TTC549 (cell line): Measurements from ENCODE around the gene DOCK9.
"Not testable (repeated sequence)": the region's sequence is repeated elsewhere in the genome, so short reads cannot be mapped to it uniquely, and the experiment has no call there.

ENCODE experiments used
- FAIRE-seq: peaks from 2 replicates; lab custom pipeline; 2012; peaks lifted over from hg19 to GRCh38; lab: Jason Lieb, UNC

The DOCK9 gene

GRCh38 chr13:98917116-98917515 is 60.7 kb downstream of the DOCK9 start:
- no peak for FAIRE-seq

- FAIRE-seq: no peak
These were observed 61.5 kb downstream of the DOCK9 start for GRCh38 chr13:98916403-98916802.

GRCh38 chr13:98915981-98916380 is 61.9 kb downstream of the DOCK9 start:
- no peak for FAIRE-seq

GRCh38 chr13:98915563-98915962 is 62.3 kb downstream of the DOCK9 start:
- no peak for FAIRE-seq

- no peak for FAIRE-seq
These were observed 64.1 kb downstream of the DOCK9 start for GRCh38 chr13:98913741-98914140.

GRCh38 chr13:98912846-98913245 is 65.0 kb downstream of the DOCK9 start:
- no peak for FAIRE-seq

GRCh38 chr13:98910501-98910951 is 67.3 kb downstream of the DOCK9 start:
- no peak for FAIRE-seq

GRCh38 chr13:98909016-98909415 is 68.8 kb downstream of the DOCK9 start:
- no peak for FAIRE-seq

- no peak for FAIRE-seq
These were observed 70.9 kb downstream of the DOCK9 start for GRCh38 chr13:98906746-98907502.

- FAIRE-seq: no peak
These were observed 72.7 kb downstream of the DOCK9 start for GRCh38 chr13:98905199-98905598.

GRCh38 chr13:98900442-98900841 is 77.4 kb downstream of the DOCK9 start:
- no peak for FAIRE-seq

- FAIRE-seq: no peak
These were observed 80.2 kb downstream of the DOCK9 start for GRCh38 chr13:98897706-98898105.

GRCh38 chr13:98896868-98897144 is 81.1 kb downstream of the DOCK9 start:
- no peak for FAIRE-seq

- FAIRE-seq: no peak
These were observed 81.6 kb downstream of the DOCK9 start for GRCh38 chr13:98896083-98896867.

- not testable (repeated sequence) for FAIRE-seq
These were observed 83.0 kb downstream of the DOCK9 start for GRCh38 chr13:98894814-98895213.

GRCh38 chr13:98893371-98893770 is 84.5 kb downstream of the DOCK9 start:
- FAIRE-seq: no peak

GRCh38 chr13:98892821-98893220 is 85.0 kb downstream of the DOCK9 start:
- FAIRE-seq: no peak

GRCh38 chr13:98892077-98892476 is 85.8 kb downstream of the DOCK9 start:
- no peak for FAIRE-seq

GRCh38 chr13:98890925-98891324 is 86.9 kb downstream of the DOCK9 start:
- no peak for FAIRE-seq

- no peak for FAIRE-seq
These were observed 87.7 kb downstream of the DOCK9 start for GRCh38 chr13:98890186-98890585.

- no peak for FAIRE-seq
These were observed 88.3 kb downstream of the DOCK9 start for GRCh38 chr13:98889419-98890085.

GRCh38 chr13:98888890-98889279 is 89.0 kb downstream of the DOCK9 start:
- FAIRE-seq: no peak

GRCh38 chr13:98888222-98888889 is 89.5 kb downstream of the DOCK9 start:
- no peak for FAIRE-seq
